ENCODE results near the gene RABEP1. TPM values are rescaled to one million over a fixed set of nuclear protein-coding genes. Genes with fewer than 3 reads are reported as not detected.

Gene RABEP1
- total RNA-seq, 4 donors from 2014 or later: 36.0 to 57.7 (median 40.9) TPM

DNA sequence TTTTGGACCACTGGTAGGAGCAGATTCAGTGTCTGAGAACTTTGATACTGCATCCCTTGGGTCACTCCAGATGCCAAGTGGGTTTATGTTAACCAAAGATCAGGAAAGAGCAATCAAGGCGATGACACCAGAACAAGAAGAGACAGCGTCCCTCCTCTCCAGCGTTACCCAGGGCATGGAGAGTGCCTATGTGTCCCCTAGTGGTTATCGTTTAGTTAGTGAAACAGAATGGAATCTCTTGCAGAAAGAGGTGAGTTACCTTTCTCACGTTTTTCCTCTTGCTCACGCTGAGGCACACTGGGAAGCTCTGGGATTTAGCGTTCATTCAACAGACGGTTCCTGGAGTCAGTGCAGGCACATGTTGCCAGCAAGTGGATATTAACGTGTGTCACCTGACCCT lies 79.3 kb downstream of the RABEP1 start:
- Histone ChIP-seq H3K27ac (no peak overlapping the region), H3K4me3 (replicated peaks in 1 of 3) (no peak overlapping the region), H3K36me3 (peaks cover 14 to 39% of the 10 kb centered on the region in 2 donors), H3K4me1 (no peaks in the 10 kb centered on the region), H3K27me3 (no peaks in the 10 kb centered on the region), H3K9me3 (no peaks in the 10 kb centered on the region)
- WGBS, 2 donors: 83 to 84% methylated on average over 9 of the region's 9 CpGs
- intact Hi-C loops (cut with DNase I): no loop called here
- DNase-seq: no peak
- TF ChIP-seq POLR2A (IDR thresholded peaks at IDR 0.05): no peak
- TF ChIP-seq, protein P1, sequence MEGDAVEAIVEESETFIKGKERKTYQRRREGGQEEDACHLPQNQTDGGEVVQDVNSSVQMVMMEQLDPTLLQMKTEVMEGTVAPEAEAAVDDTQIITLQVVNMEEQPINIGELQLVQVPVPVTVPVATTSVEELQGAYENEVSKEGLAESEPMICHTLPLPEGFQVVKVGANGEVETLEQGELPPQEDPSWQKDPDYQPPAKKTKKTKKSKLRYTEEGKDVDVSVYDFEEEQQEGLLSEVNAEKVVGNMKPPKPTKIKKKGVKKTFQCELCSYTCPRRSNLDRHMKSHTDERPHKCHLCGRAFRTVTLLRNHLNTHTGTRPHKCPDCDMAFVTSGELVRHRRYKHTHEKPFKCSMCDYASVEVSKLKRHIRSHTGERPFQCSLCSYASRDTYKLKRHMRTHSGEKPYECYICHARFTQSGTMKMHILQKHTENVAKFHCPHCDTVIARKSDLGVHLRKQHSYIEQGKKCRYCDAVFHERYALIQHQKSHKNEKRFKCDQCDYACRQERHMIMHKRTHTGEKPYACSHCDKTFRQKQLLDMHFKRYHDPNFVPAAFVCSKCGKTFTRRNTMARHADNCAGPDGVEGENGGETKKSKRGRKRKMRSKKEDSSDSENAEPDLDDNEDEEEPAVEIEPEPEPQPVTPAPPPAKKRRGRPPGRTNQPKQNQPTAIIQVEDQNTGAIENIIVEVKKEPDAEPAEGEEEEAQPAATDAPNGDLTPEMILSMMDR (IDR thresholded peaks at IDR 0.05): no peak

DNA sequence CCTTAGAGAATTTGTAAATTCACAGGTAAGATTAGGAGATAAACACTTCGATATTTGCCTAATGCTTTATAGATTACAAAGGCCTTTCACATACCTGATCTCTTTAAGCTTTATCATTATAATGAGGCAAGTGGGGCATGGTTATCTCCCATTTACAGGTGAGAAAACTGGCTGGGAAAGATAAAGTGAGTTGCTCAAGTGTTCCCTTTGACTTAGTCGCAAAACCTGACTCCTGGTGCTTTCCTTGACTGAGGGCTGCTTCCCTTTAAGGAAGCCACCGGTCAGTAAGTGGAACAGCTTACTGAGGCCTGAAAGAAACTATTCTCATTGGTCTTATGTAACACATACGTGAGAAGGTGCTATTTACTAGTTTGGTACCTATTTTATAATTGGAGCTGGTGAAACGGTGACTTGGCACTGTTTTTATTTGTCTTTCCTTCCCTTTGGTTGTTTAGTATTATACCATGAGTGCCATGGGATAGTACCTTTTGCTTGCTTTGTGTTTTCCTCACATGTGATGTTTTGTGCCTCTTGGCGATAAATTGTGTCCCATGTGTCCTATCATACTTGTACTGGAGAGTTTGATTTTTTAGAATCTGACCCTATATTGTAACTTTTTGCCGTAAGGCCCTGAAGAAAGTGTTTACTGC lies 80.2 kb downstream of the RABEP1 start:
- 70 to 75% methylated on average over 7 of the region's 7 CpGs for WGBS, 2 donors

DNA sequence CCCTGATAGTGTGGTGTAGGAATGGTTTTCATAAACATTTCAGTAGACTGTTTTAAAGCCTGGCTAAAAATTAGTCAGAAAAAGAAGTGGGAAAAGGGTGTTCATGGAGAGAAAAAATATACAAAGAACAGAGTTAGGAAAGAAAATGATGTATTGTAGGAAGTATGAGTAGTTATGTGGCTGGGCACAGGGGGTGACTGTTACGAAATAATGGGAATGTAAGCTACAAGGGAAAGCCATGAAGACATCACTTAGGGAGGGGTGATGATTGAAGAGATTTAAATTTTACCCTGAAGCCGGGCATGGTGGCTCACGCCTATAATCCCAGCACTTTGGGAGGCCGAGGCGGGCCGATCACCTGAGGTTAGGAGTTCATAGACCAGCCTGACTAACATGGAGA lies 82.1 kb downstream of the RABEP1 start:
- Histone ChIP-seq H3K27ac (no peak overlapping the region), H3K4me1 (no peaks in the 10 kb centered on the region), H3K9me3 (no peaks in the 10 kb centered on the region), H3K4me3 (replicated peaks in 1 of 3) (no peak overlapping the region), H3K36me3 (peaks cover 22 to 46% of the 10 kb centered on the region in 2 donors), H3K27me3 (no peaks in the 10 kb centered on the region)
- intact Hi-C loops (cut with DNase I): no loop called here
- DNase-seq: no peak
- WGBS, 2 donors: 93 to 94% methylated on average over 6 of the region's 6 CpGs
- TF ChIP-seq, protein P1 (IDR thresholded peaks at IDR 0.05): no peak
- TF ChIP-seq POLR2A (IDR thresholded peaks at IDR 0.05): no peak

More for the DNA sequence above, 80.2 kb downstream of the RABEP1 start:
- Histone ChIP-seq H3K36me3 (peaks cover 14 to 42% of the 10 kb centered on the region in 2 donors), H3K4me1 (no peaks in the 10 kb centered on the region), H3K27ac (no peak overlapping the region), H3K27me3 (no peaks in the 10 kb centered on the region), H3K9me3 (no peaks in the 10 kb centered on the region), H3K4me3 (replicated peaks in 1 of 3) (no peak overlapping the region)
- intact Hi-C loops (cut with DNase I): no loop called here
- DNase-seq: no peak
- TF ChIP-seq POLR2A (IDR thresholded peaks at IDR 0.05): no peak
- TF ChIP-seq, protein P1 (IDR thresholded peaks at IDR 0.05): no peak

DNA sequence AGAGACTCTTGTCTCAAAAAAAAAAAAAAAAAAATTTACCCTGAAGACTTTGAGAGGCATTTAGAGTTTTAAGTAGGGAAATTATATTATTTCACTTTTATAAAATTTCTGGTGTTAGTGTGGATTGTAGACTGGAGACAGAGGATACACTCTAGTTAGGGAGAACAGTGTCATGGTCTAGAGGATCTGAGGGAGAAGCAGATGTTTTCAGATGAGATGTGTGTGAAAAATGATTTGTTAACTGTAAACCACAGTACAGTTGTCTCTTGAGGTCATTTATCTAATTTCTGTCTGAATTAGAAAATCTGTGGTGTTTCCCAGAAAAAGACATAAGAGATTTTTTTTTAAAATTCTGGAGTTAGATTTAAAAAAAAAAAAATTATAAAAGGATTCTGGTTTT lies 82.6 kb downstream of the RABEP1 start:
- no peak for DNase-seq
- no peak overlapping the region for H3K4me3 ChIP-seq (replicated peaks in 1 of 3)
- no peaks in the 10 kb centered on the region for H3K27me3 ChIP-seq
- H3K9me3 ChIP-seq: no peaks in the 10 kb centered on the region
- H3K4me1 ChIP-seq: no peaks in the 10 kb centered on the region
- intact Hi-C loops (cut with DNase I): no loop called here
- H3K27ac ChIP-seq: no peak overlapping the region
- TF ChIP-seq POLR2A (IDR thresholded peaks at IDR 0.05): no peak
- TF ChIP-seq, protein P1 (IDR thresholded peaks at IDR 0.05): no peak
- H3K36me3 ChIP-seq: peaks cover 27 to 47% of the 10 kb centered on the region in 2 donors

DNA sequence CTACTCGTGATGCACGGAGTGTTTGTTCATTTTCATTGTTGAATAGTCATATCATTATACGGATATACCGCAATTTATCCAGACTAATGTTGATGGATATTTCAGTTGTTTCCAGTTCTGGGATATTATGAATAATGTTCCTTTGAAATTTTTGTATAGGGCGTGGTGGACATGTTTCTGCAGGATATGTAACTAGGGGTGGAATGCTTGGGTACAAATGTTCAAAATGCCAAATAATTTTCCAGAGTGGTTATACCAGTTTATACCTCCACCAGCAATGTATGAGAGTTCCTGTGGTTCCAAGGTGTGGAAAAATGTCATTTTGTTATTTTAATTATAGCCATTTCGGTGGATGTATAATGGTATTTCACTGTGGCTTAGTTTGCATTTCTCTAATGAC lies 83.7 kb downstream of the RABEP1 start:
- H3K4me3 ChIP-seq (replicated peaks in 1 of 3): no peak overlapping the region
- no peak for DNase-seq
- 90 to 95% methylated on average over 6 of the region's 6 CpGs for WGBS, 2 donors
- H3K36me3 ChIP-seq: peaks cover 30 to 50% of the 10 kb centered on the region in 2 donors
- H3K27ac ChIP-seq: no peak overlapping the region
- no peak for TF ChIP-seq POLR2A (IDR thresholded peaks at IDR 0.05)
- TF ChIP-seq, protein P1 (IDR thresholded peaks at IDR 0.05): no peak
- H3K4me1 ChIP-seq: no peaks in the 10 kb centered on the region
- intact Hi-C loops (cut with DNase I): no loop called here
- no peaks in the 10 kb centered on the region for H3K9me3 ChIP-seq
- no peaks in the 10 kb centered on the region for H3K27me3 ChIP-seq
